HepG2 (cell line): ENCODE results near the gene TEKTIP1. TPM values are rescaled to one million over a fixed set of nuclear protein-coding genes. Genes with fewer than 3 reads are reported as not detected.

ENCODE experiments used
- BRD4 ChIP-seq: sonication (generic); formaldehyde crosslinking; IDR thresholded peaks from 2 replicates; pipeline ENCODE4 v1.4.0; 2020; ENCODE audit warnings: missing genetic modification reagents
- GMEB2 ChIP-seq: IDR thresholded peaks from 2 replicates; pipeline ENCODE4 v1.6.1; 2016; ENCODE audit warnings: missing biosample characterization, missing genetic modification reagents, low read depth
- HNRNPLL ChIP-seq: fragments of 200-400 bp; formaldehyde crosslinking; IDR thresholded peaks from 2 replicates; pipeline ENCODE4 v1.6.1; 2017; ENCODE audit warnings: mild to moderate bottlenecking, low read depth, low read length; ENCODE audit not compliant: poor library complexity, severe bottlenecking
- IKZF5 ChIP-seq: IDR thresholded peaks from 2 replicates; pipeline ENCODE4 v1.6.1; 2018; ENCODE audit warnings: missing genetic modification reagents, mild to moderate bottlenecking, missing compliant biosample characterization
- NR2F2 ChIP-seq: IDR thresholded peaks from 2 replicates; pipeline ENCODE4 v1.6.1; 2012; ENCODE audit warnings: low read depth, inconsistent platforms, borderline replicate concordance
- PHB2 ChIP-seq: fragments of 450-650 bp; IDR thresholded peaks from 2 replicates; pipeline ENCODE4 v1.6.1; 2018; ENCODE audit not compliant: partially characterized antibody
- ZBTB42 ChIP-seq: sonication (generic); formaldehyde crosslinking; IDR thresholded peaks from 2 replicates; pipeline ENCODE4 v1.5.0; 2020; ENCODE audit warnings: mild to moderate bottlenecking, missing genetic modification reagents
- ZNF607 ChIP-seq: sonication (generic); formaldehyde crosslinking; IDR thresholded peaks from 2 replicates; pipeline ENCODE4 v1.5.1; 2020; ENCODE audit warnings: missing genetic modification reagents, mild to moderate bottlenecking, borderline replicate concordance
- ZNF782 ChIP-seq: sonication (generic); formaldehyde crosslinking; IDR thresholded peaks from 2 replicates; pipeline ENCODE4 v1.4.0; 2020; ENCODE audit warnings: missing genetic modification reagents, mild to moderate bottlenecking, borderline replicate concordance
- ZNF784 ChIP-seq: sonication (generic); formaldehyde crosslinking; IDR thresholded peaks from 2 replicates; pipeline ENCODE4 v1.5.1; 2020; ENCODE audit warnings: missing genetic modification reagents, mild to moderate bottlenecking, borderline replicate concordance
- ZSCAN12 ChIP-seq: sonication (generic); formaldehyde crosslinking; IDR thresholded peaks from 2 replicates; pipeline ENCODE4 v1.9.0; 2021; ENCODE audit warnings: mild to moderate bottlenecking, missing genetic modification reagents
- polyA plus RNA-seq, 8 experiments: library from polyadenylated mRNA; depleted of rRNA in 3 of 8; stranded (reverse) in 7 of 8; unstranded in 1 of 8; fragments of >200 nt; fragmentation: Illumina TruSeq in 4 of 8; extraction: Trizol in 4 of 8; gene quantifications; 2 replicates each; pipeline versions ENCODE4 v1.2.1 to v1.2.3, GENCODE V29; 2011 to 2016; ENCODE audit warnings: low read depth in 4 of 8, missing spikeins in 1 of 8, mixed read lengths in 1 of 8; ENCODE audit not compliant: insufficient read depth in 1 of 8
- total RNA-seq, 5 experiments: library from RNA; depleted of rRNA; stranded (reverse); fragments of >200 nt; fragmentation: Illumina TruSeq; extraction: Trizol; gene quantifications; 2 replicates each; pipeline ENCODE4 v1.2.3, GENCODE V29; 2016; ENCODE audit warnings: low read depth in 1 of 5
- TF ChIP-seq, protein P1 (sequence below): sonication (generic); formaldehyde crosslinking; IDR thresholded peaks from 2 replicates; pipeline ENCODE4 v1.5.1; 2020; ENCODE audit warnings: mild to moderate bottlenecking, moderate library complexity, missing genetic modification reagents
- TF ChIP-seq, protein P2 (sequence below): sonication (generic); formaldehyde crosslinking; IDR thresholded peaks from 2 replicates; pipeline ENCODE4 v1.9.0; 2021; ENCODE audit warnings: mild to moderate bottlenecking, missing genetic modification reagents
- TF ChIP-seq, protein P3 (sequence below): sonication (generic); formaldehyde crosslinking; IDR thresholded peaks from 2 replicates; pipeline ENCODE4 v1.8.0; 2022; ENCODE audit warnings: mild to moderate bottlenecking, missing genetic modification reagents, moderate library complexity

Gene TEKTIP1
- total and polyA plus RNA-seq, 2 of the 13 experiments (the other 11 are each of a cell fraction or from before 2014, with no cell fraction given) = not detected

DNA sequence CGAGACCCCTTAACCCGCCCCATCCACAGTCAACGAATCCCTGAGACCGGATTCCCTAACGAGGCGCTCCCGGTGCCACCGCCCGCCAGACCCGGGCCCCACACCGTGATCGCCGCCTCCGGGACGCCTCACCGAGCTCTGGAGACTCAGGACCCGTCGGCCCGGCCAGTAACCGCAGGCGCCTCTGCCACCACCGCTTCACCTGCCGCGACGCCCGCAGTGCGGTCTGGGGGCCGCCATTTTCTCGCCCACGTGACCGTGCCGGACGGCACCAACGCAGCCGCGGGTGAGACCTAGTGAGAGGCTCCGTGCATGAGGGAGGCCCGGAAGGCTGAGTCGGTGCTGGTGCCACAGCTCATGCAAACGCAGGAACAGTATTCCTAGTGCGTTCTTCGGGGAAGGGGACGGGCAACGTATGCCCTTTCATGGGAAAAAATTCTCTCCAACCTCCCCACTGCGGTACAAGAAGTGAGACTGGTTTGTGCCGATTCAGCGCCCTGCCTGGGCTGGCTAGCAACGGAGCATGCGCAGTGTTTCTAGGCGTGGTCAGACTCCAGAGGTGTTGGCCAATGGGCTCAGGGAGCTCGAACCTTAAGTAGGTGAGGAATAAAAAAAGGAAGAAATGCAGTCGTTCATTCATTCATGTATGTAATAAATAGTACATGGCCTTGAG lies 38.4 kb upstream of the TEKTIP1 start, which contains the start of gene DOHH (continued):
- TF ChIP-seq, protein P1, sequence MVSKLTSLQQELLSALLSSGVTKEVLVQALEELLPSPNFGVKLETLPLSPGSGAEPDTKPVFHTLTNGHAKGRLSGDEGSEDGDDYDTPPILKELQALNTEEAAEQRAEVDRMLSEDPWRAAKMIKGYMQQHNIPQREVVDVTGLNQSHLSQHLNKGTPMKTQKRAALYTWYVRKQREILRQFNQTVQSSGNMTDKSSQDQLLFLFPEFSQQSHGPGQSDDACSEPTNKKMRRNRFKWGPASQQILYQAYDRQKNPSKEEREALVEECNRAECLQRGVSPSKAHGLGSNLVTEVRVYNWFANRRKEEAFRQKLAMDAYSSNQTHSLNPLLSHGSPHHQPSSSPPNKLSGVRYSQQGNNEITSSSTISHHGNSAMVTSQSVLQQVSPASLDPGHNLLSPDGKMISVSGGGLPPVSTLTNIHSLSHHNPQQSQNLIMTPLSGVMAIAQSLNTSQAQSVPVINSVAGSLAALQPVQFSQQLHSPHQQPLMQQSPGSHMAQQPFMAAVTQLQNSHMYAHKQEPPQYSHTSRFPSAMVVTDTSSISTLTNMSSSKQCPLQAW = peak; percentile 69
- TF ChIP-seq, protein P2, sequence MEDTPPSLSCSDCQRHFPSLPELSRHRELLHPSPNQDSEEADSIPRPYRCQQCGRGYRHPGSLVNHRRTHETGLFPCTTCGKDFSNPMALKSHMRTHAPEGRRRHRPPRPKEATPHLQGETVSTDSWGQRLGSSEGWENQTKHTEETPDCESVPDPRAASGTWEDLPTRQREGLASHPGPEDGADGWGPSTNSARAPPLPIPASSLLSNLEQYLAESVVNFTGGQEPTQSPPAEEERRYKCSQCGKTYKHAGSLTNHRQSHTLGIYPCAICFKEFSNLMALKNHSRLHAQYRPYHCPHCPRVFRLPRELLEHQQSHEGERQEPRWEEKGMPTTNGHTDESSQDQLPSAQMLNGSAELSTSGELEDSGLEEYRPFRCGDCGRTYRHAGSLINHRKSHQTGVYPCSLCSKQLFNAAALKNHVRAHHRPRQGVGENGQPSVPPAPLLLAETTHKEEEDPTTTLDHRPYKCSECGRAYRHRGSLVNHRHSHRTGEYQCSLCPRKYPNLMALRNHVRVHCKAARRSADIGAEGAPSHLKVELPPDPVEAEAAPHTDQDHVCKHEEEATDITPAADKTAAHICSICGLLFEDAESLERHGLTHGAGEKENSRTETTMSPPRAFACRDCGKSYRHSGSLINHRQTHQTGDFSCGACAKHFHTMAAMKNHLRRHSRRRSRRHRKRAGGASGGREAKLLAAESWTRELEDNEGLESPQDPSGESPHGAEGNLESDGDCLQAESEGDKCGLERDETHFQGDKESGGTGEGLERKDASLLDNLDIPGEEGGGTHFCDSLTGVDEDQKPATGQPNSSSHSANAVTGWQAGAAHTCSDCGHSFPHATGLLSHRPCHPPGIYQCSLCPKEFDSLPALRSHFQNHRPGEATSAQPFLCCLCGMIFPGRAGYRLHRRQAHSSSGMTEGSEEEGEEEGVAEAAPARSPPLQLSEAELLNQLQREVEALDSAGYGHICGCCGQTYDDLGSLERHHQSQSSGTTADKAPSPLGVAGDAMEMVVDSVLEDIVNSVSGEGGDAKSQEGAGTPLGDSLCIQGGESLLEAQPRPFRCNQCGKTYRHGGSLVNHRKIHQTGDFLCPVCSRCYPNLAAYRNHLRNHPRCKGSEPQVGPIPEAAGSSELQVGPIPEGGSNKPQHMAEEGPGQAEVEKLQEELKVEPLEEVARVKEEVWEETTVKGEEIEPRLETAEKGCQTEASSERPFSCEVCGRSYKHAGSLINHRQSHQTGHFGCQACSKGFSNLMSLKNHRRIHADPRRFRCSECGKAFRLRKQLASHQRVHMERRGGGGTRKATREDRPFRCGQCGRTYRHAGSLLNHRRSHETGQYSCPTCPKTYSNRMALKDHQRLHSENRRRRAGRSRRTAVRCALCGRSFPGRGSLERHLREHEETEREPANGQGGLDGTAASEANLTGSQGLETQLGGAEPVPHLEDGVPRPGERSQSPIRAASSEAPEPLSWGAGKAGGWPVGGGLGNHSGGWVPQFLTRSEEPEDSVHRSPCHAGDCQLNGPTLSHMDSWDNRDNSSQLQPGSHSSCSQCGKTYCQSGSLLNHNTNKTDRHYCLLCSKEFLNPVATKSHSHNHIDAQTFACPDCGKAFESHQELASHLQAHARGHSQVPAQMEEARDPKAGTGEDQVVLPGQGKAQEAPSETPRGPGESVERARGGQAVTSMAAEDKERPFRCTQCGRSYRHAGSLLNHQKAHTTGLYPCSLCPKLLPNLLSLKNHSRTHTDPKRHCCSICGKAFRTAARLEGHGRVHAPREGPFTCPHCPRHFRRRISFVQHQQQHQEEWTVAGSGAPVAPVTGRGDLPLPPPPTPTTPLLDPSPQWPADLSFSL (CRISPR knock-in tag) = no peak
- TF ChIP-seq ZBTB42 (CRISPR knock-in tag) (peak; percentile 92), ZSCAN12 (CRISPR knock-in tag) (no peak; the same call in 1 of the 2 replicates), NR2F2 (0 out of 2 replicates have a peak, but pooled peaks have one; percentile 28), BRD4 (CRISPR knock-in tag) (peak; percentile 92), ZNF607 (0 out of 2 replicates have a peak, but pooled peaks have one; percentile 41), ZNF782 (no peak; the same call in none of the 2 replicates), IKZF5 (CRISPR knock-in tag) (peak; percentile 78), HNRNPLL (peak; percentile 55), GMEB2 (CRISPR knock-in tag) (no peak), ZNF784 (CRISPR knock-in tag) (peak; percentile 80; the same call in 1 of the 2 replicates), PHB2 (no peak)
- TF ChIP-seq, protein P3, sequence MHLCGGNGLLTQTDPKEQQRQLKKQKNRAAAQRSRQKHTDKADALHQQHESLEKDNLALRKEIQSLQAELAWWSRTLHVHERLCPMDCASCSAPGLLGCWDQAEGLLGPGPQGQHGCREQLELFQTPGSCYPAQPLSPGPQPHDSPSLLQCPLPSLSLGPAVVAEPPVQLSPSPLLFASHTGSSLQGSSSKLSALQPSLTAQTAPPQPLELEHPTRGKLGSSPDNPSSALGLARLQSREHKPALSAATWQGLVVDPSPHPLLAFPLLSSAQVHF (CRISPR knock-in tag) = peak; percentile 62; the same call in 1 of the 2 replicates
